ENCODE results near the gene ASMTL.
"Not testable (repeated sequence)": the region's sequence is repeated elsewhere in the genome, so short reads cannot be mapped to it uniquely, and the experiment has no call there.

Gene ASMTL

DNA sequence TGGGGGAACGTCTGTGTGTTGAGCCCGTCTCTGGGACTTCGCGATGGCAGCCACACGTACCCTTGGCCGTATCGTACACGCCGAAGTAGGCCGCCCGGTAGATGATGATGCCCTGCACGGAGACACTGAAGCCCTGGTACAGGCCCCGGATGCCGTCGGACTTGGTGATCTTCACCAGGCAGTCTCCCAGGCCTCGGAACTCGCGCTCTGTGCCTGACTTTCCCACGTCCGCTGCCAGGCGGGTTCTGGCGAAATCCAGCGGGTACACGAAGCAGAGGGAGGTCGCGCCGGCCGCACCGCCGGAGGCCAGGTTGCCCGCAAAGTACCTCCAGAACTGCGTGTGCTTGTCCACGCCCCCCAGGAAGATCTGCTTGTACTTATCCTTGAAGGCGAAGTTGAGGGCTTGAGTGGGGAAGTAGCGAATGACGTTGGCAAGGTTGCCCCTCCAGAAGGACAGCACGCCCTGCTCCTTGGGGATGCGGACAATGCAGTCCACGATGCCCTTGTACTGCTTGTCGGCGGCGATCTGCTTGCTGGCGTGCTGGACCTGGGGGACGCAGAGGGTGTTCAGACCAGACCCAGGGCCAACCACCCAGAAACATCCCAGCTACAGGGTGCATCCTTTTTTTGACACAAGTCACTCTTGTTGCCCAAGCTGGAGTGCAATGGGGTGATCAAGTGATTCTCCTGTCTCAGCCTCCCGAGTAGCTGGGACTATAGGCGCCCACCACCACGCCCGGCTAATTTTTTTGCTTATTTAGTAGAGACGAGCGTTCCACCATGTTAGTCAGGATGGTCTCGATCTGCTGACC, 63.3 kb downstream of the ASMTL start:
- DNase-seq (ENCODE audit: low read depth in 2 of 2): no peak

DNA sequence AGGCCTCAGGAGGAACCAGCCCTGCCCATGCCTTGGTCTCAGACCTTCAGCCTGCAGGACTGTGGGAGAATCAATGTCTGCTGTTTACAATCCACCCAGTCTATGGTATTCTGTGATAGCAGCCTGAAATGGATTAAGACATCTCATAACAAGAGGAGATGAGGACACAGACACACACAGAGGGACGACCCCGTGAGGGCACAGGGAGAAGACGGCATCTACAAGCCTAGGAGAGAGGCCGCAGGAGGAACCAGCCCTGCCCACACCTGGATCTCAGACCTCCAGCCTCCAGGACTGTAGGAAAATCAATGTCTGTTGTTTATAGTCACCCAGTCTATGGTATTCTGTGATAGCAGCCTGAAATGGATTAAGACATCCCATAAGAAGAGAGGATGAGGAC, 64.1 kb downstream of the ASMTL start:
- no peak for DNase-seq (ENCODE audit: low read depth in 2 of 2)

DNA sequence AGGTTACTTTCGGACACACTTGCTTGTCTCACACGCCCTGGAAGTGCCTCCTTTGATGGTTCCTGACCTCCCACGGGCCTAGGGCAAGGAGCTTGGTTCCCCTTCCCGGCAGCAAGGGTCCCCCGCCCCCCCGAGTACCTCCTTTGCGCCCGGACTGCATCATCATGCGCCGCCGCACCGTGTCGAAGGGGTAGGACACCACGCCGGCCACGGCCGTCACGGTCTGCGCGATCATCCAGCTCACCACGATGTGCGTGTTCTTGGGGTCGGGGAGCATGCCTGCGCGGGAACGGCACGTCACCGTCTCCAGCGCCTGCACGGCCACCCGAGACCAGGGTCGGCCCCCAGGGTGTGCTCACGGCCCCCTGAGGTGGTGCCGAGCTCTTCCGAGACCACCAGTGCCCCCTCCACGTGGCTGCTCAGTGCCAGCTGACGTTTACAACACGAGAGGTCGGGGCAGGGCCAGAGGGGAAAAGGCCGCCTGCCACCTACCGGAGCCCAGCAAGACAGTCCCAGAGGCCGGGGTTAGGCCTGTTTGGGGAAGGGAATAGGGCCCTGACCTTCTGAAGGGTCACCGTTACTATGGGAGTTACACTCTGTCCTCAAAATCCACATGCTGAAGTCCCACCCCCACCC, 65.5 kb downstream of the ASMTL start:
- DNase-seq (ENCODE audit: low read depth in 2 of 2): no peak

DNA sequence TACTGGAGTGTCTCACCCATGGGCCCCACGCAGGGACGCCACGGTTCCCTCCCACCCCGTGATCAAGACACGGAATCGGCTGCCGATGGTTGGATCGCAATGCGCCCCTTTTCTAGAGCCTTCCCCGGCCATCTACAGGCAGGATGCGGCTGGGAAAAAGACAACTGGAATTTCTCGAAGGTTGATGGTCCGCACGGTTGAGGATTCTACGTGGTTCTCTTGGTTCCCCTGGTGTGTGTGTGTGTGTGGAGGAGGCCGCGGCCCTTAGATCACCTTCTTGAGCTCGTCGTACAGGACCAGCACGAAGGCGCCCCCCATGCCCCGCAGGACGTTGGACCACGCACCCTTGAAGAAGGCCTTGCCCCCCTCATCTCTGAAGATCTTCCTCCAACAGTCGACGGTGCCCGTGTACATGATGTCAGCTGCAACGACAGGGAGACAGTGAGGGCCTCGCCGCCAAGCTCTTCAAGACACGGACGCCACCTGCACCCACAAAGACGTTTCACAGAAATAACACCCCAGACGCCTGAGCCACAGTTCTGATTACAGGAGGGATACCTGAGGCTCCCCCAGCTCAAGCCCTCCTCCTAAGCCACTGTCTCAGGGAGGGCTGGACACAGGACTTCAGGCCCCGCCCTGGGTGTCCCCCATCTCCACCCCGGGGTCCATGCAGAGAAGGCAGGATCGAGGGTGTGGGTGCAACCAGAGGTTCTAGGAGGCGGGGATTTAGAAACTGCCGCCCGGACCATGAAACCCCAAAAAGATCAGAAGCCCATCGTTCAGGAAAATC, 66.2 kb downstream of the ASMTL start:
- no peak for DNase-seq (ENCODE audit: low read depth in 2 of 2)

DNA sequence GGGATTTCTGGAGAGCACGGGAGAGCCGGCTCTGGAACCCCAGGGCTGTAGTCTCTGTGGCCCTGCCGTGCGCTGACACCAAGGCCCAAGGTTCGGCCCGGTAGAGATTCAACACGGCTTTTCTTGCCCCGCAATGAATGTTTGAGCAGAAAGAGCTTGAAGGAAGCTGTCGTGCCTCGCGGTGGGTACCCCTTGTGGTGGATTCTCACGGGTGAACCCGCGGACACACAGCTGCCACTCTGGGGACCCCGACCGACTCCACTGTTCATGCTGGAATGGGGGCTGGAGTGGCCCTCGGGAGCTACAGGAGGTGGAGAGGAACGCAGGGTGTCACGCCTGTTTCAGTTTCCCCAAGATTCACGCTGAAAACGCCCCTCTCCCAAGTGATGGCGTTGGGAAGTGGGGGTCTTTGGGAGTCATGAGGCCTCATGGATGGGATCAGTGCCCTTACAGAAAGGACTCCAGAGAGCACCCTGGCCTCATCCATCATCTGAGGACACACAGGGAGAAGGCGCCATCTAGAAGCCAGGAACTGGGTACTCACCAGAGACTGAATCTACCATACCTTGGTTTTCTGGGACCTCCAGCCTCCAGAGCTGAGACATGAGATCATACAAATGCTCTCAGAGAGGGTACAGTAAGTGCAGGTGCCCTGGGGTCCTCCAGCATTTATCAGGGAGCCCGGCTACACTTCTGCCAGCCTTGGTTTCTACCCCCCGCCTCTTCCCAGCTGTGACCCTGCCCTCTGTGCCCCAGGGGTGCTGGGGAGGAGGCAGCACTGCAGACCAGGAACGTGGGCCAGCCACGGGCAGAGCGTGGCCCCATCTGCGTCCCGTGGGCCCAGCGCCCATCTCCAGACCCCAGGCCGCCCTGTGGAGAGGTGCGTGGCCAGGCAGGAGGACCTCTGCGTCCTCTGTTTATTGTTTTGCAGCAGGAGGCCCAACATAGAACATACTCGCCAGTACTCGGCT, 67.2 kb downstream of the ASMTL start:
- no peak for DNase-seq (ENCODE audit: low read depth in 2 of 2)

DNA sequence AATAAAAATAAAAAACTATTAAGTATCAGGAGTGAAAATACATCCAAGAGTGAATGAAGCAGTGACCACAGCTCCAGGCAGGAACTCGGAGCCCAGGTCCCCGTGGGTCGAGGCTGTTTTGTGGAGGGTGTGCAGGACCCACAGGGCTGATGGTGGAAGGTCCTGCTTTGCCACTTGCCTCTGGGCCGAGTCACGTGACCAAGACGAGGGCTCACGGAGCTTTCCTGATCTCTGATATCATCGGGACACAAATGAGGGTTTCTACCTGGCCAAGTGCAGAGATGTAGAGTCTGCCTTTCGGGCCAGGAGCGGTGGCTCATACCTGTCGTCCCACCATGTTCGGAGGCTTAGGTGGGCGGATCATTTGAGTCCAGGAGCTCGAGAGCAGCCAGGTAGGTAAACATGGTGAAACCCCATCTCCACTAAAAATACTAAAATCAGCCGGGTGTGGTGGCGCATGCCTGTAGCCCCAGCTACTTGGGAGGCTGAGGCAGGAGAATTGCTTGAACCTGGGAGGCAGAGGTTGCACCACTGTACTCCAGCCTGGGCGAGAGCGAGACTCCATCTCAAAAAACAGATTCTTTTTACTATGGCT, 68.0 kb downstream of the ASMTL start:
- no peak for DNase-seq (ENCODE audit: low read depth in 2 of 2)

DNA sequence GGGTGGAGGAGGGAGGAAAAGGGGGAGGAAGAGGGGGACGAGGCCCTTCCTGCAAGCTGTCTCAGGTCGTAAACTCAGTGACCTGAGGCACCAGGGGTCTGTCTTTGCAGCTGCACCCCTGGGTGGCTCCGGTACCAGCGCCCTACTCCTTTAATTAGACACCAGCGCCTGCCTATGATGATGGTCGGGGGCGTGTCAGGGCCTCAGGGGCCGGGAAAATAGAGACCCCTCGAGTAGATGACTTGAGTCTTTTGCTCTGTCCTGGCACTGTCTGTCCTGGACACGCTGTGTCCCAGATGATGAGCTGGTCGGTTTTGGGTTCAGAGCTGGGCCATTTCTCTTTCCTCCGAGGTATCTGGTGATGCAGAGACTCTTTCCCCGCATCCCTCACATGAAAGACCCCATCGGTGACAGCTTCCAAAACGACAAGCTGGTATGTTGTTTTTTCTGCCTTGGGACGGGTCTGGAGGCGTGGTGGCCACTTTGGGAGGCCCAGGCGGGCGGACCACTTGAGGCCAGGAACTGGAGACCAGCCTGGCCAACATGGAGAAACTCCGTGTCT, 72.0 kb downstream of the ASMTL start:
- no peak for DNase-seq (ENCODE audit: low read depth in 2 of 2)

DNA sequence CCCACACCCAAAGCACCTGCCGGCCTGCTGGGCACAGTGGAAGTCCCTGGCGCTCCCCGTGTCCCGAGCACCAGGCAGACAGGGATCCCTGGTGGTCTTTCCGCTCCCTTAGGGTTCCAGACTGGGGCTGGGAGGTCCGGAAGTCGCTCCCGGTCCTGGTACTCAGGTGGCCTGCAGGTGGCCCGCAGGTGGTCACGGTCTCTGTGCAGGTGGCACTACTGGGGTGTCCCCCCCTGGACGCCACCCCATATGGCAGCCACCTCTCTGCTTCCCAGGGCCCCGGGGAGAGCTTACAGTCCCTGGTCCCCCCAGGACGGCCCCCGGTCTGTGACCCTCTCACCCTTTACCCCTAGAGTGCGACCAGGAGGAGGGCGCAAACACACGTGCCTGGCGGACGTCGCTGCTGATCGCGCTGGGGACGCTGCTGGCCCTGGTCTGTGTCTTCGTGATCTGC, 74.4 kb downstream of the ASMTL start:
- DNase-seq (ENCODE audit: low read depth in 2 of 2): no peak

DNA sequence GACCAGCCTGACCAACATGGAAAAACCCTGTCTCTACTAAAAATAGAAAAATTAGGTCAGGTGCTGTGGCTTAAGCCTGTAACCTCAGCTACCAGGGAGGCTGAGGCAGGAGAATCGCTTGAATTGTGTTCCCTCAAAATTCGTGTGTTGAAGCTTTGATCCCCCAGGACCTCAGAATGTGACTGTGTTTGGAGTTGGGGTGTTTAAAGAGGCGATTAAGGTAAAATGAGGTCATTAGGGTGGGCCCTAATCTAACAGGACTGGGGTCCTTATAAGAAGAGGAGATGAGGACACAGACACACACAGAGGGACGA, 84.4 kb downstream of the ASMTL start:
- no peak for DNase-seq (ENCODE audit: low read depth in 2 of 2)

DNA sequence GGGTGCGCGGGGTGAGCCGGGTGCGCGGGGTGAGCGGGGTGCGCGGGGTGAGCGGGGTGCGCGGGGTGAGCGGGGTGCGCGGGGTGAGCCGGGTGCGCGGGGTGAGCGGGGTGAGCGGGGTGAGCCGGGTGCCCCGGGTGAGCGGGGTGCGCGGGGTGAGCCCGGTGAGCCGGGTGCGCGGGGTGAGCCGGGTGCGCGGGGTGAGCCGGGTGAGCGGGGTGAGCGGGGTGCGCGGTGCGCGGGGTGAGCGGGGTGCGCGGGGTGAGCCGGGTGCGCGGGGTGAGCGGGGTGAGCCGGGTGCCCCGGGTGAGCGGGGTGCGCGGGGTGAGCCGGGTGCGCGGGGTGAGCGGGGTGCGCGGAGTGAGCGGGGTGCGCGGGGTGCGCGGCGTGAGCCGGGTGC, 86.3 kb downstream of the ASMTL start:
- not testable (repeated sequence) for DNase-seq (ENCODE audit: low read depth in 2 of 2)

DNA sequence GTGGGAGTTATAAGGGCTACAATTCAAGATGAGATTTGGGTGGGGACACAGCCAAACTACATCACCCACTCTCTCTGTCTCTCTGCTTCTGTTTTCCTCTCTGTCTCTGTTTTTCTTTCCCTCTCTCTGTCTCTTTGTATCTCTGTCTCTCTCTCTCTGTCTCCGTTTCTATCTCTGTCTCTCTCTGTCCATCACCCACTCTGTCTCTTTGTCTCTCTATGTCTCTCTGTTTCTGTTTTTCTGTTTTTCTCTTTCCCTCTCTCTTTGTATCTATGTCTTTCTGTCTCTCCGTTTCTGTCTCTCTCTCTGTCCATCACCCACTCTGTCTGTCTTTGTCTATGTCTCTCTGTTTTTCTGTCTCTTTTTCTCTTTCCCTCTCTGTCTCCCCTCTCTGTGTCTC, 90.8 kb downstream of the ASMTL start:
- DNase-seq (ENCODE audit: low read depth in 2 of 2): no peak

DNA sequence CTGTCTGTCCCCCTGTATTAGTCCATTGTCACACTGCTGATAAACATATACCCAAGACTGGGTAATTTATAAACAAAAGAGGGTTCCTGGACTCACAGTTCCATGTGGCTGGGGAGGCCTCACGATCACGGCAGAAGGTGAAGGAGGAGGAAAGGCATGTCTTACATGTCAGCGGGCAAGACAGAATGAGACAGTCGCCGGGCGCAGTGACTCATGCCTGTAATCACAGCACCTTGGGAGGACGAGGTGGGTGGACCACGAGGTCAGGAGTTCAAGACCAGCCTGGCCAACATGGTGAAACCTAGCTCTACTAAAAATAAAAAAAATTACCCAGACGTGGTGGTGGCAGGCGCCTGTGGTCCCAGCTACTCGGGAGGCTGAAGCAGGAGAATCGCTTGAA, 91.4 kb downstream of the ASMTL start:
- DNase-seq (ENCODE audit: low read depth in 2 of 2): no peak

DNA sequence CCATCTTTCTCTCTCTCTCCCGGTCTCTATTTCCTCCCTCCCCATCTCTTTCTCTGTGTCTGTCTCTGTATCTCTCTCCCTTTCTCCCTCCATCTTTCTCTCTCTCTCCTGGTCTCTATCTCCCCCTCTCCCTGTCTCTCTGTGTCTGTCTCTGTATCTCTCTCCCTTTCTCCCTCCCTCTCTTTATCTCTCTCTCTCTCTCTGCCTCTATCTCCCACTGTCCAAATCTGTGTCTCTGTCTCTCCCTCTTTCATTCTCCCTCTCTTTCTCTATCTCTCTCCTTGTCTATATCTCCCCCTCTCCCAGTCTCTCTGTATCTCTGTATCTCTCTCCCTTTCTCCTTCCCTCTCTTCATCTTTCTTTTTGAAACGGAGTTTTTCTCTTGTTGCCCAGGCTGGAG, 92.5 kb downstream of the ASMTL start:
- no peak for DNase-seq (ENCODE audit: low read depth in 2 of 2)

DNA sequence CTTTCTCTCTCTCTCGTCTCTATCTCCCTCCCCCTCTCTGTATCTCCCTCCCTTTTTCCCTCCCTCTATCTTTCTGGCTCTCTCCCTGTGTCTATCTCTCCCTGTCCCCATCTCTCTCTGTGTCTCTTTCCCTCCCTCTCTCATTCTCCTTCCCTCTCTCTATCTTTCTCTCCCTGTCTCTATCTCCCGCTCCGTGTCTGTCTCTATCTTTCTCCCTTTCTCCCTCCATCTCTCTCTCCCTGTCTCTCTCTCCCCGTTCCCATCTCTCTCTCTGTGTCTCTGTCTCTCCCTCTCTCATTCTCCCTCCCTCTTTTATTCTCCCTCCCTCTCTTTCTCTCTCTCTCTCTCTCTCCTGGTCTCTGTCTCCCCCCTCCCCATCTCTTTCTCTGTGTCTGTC, 93.2 kb downstream of the ASMTL start:
- no peak for DNase-seq (ENCODE audit: low read depth in 2 of 2)

DNA sequence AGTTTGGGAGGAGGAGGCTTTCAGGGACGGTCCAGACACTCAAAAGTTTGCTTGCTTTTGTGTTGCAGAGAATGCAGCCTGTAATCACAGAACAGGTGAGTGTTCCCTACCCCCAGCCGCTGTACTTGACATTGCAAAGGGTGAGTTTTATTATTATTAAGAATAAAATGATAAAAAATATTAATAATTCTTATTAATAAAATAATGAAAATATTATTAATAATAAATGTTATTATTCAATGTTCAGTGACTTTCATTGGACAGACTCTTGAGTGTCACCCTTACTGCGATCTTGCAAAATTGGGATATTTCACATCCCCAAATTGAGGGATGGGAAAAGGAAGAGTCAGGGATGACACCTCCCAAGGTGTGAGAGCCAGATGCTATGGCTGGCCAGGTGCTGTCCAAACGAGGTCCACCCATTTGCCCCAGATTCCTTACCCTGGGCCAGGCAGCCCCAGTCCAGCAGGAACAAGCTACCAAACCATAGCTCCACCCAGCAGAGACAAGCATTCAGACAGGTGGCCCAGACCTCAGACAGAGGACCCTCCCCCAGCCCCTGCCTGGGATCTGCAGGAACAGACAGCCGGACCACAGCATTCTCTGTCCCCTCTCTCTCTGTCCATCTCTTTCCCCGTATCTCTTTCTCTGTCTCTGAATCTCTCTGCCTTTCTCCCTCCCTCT, 93.8 kb downstream of the ASMTL start:
- DNase-seq (ENCODE audit: low read depth in 2 of 2): no peak

DNA sequence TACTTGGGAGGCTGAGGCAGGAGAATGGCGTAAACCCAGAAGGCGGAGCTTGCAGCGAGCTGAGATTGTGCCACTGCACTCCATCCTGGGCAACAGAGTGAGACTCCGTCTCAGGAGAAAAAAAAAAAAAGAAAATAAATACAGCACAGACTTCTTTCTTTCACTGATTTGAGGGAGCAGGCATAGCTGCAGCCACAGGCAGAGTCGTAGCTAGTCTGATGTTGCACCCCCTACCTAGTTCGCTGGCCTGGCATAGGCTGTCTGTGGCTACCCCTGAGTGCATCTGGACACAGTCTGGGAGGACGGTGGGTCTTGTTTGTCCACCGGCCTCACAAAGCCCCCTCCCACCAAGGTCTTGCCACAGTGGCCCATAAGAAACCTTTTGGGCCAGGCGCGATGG, 94.7 kb downstream of the ASMTL start:
- no peak for DNase-seq (ENCODE audit: low read depth in 2 of 2)

DNA sequence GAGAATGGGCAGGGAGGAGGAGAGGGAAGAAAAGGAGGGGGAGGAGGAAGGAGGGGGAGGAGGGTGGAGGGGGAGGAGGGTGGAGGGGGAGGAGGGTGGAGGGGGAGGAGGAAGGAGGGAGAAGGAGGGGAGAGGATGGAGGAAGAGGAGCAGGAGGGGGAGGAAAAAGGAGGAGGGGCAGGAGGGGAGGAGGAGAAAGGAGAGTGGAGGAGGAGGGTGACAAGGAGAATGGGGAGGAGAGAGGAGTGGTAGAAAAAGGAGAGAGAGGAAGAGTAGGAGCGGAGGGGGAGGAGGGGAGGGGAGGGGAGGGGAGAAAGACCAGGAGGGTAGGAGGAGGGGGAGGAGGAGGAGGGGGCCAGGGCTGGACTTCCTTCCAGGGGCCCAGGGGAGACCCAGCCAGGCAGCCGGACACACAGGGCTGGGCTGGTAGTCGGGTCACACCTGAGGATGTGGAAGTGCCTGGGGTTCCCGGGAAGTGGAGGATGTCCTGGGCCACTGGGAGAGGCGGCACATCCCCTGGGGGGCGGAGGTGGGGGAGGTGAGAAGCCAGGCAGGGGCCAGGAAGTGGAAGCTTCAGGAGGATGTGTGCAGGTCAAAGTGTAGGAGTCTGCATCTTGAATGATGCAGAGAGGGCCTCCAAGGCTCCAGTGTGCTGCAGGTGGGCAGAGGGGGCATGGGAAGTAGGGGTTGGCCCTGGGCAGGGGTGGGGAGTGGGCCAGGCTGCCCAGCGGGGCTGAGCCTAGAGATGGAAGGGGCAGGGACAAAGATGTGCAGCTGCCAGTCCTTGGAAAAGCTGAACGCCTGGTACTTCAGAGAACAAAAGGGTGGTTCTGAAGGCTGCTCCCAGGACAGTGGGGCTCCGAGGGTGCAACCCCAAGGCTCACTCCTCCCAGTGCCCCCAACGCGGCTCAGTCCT, 97.3 kb downstream of the ASMTL start:
- no peak for DNase-seq (ENCODE audit: low read depth in 2 of 2)

DNA sequence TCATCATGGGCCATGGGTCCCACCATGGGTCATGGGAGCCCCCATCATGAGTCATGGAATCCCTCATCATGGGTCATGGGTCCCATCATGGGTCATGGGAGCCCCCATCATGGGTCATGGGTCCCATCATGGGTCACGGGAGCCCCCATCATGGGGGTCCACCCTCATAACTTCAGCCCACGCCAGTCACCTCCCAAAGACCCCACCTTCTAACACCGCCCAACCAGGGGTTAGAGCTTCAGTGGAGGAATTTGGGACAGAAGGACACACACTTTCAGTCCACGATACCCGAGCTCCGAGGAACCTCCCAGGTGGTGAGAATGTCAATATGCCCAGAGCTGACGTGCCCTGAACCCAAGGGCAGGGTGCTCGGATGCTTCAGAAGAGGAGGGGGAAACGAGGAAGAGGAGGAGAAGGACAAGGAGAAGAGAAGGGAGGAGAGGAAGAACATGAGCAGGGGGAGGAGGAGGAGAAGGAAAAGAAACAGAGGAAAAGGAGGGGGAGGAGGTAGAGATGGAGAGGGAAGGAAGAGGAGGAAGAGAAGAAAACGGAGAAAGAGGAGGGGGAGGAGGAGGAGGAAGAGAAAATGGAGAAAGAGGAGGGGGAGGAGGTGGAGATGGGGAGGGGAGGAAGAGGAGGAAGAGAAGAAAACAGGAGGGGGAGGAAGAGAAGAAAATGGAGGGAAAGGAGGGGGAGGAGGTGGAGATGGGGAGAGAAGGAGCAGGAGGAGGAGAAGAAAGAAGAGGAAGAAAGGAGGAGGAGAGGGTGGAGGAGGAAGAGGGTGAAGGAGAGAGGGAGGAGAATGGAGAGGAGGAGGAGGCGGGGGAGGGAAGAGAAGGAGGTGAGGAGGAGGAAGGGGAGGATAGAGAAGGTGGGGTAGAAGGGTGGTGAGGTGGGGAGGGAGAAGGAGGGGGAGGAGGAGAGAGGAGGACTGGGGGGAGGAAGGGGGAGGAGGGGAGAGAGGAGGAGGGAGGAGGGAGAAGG, 98.4 kb downstream of the ASMTL start:
- no peak for DNase-seq (ENCODE audit: low read depth in 2 of 2)
